NCI-H1417 (cell line): ENCODE results near the gene GPR32.
"Not testable (repeated sequence)": the region's sequence is repeated elsewhere in the genome, so short reads cannot be mapped to it uniquely, and the experiment has no call there.

Experiments used
- DNase-seq, 3 experiments: peaks; one replicate each; lab custom pipeline; 2025; lab: John Stamatoyannopoulos, UW

The GPR32 gene

DNA sequence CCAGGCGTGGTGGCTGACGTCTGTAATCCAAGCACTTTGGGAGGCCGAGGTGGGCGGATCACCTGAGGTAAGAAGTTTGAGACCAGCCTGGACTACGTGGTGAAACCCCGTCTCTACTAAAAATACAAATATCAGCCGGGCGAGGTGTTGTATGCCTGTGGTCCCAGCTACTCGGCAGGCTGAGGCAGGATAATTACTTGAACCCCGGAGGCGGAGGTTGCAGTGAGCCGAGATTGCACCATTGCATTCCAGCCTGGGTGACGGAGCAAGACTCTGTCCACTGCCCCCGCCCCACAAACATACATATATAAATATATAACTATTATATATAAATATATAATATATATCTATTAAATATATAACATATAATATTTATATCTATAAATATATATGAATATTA lies 23.1 kb upstream of the GPR32 start:
- not testable (repeated sequence) for DNase-seq

DNA sequence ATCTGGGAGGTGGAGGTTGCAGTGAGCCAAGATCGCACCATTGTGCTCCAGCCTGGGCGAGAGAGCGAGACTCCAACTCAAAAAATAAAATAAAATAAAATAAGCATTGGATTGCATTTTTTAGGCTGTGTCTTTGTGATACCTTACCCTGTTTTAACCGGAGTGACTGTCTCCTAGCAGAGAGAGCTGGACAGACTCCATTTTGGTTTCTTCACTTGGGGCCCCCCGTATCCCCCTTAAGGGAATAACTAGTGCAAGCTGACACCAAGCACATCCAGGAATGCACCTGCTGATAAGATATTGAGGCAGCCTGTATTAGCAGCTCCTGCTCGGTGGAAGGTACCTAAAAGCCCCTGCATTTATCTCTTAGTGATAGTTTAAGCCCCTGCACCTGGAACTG lies 20.8 kb upstream of the GPR32 start:
- DNase-seq, result no peak

DNA sequence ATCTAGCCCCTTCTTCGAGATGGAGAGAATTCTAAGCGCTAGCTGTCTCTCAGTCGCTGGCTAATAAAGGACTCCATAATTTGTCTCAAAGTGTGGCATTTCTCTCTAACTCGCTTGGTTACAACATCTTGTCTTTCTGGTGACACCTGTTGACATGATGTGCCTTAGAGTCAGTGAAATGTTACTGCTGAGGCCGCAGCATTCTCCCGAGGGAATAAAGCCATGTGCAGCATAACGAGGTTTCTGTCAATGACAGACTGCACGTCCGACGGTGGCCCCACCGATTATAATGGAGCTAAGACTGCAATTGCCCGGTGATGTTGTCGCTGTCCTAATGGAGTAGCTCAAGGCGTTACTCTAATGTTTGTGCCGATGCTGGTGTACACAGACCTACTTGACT lies 20.3 kb upstream of the GPR32 start:
- DNase-seq, result peak in 1 of 3 experiments; percentile 52

DNA sequence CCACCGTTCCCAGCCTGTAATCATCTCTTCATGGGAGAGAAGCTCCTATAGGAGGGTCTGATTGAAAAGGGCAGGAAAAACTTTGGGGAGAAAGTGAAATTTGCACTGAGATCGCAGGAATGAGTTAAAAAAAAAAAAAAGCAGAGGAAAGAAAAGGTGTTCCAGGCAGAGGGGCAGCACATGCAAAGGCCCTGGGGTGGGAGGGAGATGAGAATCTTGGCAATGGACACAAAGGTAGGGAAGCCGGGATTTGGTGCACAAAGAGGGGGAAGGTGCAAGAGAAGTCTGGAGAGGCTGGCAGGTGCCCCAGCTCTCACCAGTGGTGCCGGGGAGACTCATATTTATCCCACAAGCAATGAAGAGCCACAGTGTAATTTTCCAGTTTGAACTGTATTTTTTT lies 16.4 kb upstream of the GPR32 start:
- no peak for DNase-seq

DNA sequence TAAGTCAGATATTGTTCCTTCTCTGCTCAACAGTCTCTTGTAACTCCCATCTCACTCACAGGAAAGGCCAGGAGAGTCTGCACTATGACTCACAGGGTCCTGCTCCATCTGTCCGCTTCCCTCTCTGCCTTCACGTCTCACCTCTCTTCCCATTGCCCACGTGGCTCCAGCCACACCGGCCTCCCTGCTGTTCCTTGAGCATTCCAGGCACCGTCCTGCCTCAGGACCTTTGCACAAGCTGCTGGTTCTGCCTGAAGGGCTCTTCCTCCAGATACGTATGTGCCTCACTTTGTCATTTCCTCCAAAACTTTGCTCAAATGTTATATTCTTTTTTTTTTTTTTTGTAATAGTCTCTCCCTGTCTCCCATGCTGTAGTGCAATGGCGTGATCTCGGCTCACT lies 14.0 kb upstream of the GPR32 start:
- DNase-seq, result not testable (repeated sequence)

DNA sequence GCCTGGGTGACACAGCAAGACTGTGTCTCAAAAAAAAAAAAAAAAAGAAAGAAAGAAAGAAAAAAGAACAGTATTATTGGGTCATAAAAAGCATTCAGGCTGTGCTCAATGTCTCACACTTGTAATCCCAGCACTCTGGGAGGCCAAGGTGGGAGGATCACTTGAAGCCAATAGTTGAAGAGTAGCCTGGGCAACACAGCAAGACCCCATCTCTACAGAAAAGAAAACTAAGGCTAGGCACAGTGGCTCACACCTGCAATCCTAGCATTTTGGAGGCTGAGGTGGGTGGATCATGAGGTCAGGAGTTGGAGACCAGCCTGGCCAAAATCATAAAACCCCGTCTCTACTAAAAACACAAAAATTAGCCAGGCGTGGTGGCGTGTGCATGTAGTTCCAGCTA lies 12.6 kb upstream of the GPR32 start:
- DNase-seq, result not testable (repeated sequence)

DNA sequence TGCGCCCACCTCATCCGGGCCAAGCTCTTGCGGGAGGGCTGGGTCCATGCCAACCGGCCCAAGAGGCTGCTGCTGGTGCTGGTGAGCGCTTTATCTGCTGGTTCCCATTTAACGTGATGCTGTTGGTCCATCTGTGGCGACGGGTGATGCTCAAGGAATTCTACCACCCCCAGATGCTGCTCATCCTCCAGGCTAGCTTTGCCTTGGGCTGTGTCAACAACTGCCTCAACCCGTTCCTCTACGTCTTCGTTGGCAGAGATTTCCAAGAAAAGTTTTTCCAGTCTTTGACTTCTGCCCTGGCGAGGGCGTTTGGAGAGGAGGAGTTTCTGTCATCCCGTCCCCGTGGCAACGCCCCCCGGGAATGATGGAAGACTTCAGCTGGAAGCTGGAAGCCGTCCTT lies 11.2 kb upstream of the GPR32 start:
- not testable (repeated sequence) for DNase-seq

DNA sequence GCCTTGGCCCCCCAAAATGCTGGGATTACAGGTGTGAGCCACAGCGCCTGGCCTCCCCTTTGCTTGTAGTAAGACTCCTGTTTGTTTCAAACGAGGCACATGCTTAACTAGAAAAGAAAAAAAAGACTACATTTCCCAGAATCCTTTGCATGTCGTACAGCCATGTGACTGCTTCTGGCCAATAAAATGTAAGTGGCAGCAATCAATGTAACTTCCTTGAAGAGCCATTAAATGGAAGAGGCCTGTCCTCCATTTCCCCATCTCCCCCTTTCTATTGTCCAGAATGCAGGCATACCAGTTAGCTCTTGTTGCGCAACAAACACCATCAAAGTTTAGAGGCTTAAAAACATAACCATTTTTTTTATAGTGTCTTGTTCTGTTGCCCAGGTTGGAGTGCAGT lies 10.4 kb upstream of the GPR32 start:
- peak in 2 of 3 experiments; percentile 12 to 22 for DNase-seq

DNA sequence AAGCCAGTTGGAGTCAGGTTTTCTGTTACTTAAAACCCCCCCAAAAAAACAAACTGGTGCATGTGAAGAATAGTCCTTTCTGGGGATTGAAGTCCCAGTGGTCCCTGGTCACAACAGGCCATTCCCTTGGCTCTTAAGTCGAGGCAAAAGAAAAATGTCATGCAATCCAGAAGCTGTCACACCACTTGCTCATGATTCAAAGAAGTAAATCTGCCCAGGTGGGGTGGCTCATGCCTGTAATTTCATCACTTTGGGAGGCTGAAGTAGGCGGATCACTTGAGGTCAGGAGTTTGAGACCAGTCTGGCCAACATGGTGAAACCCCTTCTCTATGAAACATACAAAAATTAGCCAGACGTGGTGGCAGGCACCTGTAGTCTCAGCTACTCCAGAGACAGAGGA lies 8.8 kb upstream of the GPR32 start:
- DNase-seq, result not testable (repeated sequence)

DNA sequence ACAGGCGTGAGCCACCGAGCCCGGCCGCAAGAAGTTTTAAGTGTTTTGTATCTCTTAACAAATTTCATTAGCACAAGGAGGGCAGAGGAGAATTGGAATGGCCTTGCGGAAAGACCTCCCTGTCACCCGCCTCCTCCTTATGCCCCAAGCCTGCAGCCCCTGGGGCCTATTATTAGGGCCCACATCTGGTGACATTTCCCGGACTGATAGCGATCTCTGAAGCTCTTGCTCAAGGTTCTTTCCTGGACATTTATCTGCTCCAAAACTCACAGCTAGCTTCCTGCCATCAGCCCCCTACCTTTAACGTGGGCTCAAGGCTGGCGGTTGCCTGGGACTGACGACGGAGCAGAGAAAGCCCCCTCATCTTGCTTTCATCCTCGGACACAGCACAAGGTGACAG lies 6.7 kb upstream of the GPR32 start:
- DNase-seq, result not testable (repeated sequence)

DNA sequence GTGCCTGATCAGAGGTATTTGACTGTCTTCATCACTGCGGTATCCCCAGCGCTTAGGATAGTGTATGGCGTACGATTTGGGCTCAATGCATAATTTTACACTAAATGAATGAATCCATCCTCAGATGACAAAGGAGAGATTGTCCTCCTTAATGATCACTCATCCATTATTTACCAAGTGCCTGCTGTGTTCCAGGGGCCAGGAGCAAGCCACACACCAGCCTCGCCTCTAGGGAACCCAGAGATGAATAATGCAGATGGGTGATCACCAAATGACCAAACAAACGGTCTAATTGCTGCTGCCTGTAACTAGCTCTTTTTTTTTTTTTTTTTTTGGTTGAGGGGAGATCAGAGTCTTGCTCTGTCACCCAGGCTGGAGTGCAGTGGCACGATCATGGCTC lies 5.9 kb upstream of the GPR32 start:
- DNase-seq, result peak in 1 of 3 experiments; percentile 41

DNA sequence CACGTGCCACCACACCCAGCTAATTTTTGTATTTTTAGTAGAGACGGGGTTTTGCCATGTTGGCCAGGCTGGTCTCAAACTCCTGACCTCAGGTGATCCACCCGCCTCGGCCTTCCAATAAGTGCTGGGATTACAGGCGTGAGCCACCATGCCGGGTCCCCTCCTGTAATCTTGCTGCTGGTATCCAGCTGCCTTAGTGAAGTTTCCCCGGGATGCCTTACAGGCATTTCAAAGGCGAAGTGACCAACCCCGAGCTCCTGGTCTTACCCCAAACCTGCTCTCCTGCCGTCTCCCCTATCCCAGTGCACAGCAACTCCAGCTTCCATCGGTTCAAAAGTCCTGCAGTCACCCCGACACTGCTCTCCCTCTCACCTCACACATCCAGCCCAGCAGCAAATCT lies 3.5 kb upstream of the GPR32 start:
- DNase-seq, result not testable (repeated sequence)

DNA sequence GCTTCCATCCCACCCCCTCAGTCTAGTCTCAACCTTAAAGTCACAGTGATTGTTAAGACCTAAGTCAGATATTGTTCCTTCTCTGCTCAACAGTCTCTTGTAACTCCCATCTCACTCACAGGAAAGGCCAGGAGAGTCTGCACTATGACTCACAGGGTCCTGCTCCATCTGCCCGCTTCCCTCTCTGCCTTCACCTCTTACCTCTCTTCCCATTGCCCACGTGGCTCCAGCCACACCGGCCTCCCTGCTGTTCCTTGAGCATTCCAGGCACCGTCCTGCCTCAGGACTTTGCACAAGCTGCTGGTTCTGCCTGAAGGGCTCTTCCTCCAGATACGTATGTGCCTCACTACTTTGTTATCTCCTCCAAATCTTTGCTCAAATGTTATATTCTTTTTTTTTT lies 3.0 kb upstream of the GPR32 start:
- DNase-seq, result not testable (repeated sequence)

DNA sequence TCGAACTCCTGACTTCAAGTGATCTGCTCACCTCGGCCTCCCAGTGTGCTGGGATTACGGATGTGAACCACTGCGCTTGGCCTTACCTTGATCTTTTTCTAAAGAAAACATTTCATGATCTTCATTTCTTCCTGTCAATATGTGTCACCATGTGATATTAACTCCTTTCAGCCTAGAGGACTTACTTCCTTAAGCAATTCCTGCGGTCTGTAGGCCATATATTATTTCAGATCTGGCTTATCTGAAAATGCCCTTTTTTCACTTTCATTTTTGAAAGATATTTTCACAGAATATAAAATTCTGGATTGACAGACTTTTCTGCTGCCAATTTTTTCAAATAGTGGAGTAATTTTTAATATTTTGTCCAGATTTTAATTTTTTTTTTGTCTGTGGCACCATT lies 2.0 kb upstream of the GPR32 start:
- no peak for DNase-seq

DNA sequence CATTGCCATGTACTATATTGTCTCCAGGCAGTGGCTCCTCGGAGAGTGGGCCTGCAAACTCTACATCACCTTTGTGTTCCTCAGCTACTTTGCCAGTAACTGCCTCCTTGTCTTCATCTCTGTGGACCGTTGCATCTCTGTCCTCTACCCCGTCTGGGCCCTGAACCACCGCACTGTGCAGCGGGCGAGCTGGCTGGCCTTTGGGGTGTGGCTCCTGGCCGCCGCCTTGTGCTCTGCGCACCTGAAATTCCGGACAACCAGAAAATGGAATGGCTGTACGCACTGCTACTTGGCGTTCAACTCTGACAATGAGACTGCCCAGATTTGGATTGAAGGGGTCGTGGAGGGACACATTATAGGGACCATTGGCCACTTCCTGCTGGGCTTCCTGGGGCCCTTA lies 624 bp downstream of the GPR32 start:
- DNase-seq, result no peak

DNA sequence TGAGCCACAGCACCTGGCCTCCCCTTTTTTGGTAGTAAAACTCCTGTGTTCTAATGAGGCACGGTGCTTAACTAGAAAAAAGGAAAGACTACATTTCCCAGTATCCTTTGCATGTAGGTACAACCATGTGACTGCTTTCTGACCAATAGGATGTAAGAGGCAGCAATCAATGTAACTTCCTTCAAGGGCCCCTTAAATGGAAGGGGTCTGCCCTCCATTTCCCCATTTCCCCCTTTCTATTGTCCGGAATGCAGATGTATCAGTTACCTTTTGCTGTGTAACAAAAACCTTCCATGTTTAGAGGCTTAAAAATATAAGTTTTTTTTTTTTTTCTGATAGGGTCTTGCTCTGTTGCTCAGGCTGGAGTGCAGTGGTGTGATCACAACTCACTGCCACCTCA lies 2.2 kb downstream of the GPR32 start:
- peak in 1 of 3 experiments; percentile 8 for DNase-seq

DNA sequence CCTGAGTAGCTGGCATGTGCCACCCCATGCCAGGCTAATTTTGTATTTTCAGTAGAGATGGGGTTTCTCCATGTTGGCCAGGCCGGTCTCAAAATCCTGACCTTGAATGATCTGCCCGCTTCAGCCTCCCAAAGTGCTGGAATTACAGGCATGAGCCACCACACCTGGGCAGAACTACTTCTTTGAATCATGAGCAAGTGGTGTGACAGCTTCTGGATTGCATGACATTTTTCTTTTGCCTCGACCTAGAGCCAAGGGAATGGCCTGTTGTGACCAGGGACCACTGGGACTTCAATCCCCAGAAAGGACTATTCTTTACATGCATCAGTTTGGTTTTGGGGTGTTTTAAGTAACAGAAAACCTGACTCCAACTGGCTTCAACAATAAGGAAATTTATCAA lies 2.6 kb downstream of the GPR32 start:
- not testable (repeated sequence) for DNase-seq

DNA sequence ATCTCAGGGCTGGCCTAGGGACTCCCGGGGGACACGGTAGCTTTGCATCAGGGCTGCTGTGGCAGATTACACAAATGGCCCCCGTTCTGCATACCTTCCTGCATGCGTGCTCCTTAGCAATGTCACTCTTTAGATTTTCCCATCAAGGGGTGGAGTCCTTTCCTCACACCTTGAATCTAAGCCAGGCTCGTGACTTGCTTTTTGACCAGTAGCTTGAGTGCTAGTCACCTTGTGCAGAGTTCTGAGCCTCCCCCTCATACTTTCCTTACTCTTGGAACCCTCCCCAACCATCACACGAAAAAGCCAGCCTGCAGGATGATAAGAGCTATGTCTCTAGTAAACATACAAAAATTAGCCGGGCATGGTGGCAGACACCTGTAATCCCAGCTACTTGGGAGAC lies 3.2 kb downstream of the GPR32 start:
- DNase-seq, result not testable (repeated sequence)

DNA sequence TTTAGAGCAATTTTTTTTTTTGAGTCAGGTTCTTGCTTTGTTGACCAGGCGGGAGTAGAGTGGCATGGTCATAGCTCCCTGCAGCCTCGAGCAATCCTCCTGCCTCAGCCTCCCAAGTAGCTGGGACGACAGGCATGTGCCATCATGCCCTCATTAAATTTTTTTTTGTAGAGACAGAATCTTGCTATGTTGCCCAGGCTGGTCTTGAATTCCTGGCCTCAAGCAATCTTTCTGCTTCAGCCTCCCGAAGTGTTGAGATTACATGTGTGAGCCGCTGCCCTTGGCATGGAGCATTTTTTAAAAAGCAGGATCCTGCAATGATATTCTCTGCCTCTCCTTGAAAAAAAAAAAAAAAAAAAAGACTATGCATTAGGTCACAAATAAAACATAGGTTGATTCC lies 5.9 kb downstream of the GPR32 start:
- no peak for DNase-seq

DNA sequence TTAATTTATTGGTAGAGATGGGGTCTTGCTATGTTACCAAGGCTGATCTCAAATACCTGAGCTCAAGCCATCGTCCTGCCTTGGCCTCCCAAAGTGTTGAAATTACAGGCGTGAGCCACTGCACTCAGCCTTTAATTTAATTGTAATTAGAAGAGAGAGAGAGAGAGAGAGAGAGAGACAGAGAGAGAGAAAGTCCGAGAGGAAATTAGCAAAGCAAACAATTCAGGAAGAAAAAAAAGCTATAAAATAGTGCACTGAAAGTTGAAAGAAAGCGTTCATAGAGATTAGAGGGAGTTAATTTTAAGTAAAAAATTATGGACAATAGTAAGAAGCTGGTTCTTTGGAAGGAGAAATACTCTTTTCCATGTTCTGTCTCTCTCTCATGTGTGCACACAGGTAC lies 7.0 kb downstream of the GPR32 start:
- DNase-seq, result no peak

DNA sequence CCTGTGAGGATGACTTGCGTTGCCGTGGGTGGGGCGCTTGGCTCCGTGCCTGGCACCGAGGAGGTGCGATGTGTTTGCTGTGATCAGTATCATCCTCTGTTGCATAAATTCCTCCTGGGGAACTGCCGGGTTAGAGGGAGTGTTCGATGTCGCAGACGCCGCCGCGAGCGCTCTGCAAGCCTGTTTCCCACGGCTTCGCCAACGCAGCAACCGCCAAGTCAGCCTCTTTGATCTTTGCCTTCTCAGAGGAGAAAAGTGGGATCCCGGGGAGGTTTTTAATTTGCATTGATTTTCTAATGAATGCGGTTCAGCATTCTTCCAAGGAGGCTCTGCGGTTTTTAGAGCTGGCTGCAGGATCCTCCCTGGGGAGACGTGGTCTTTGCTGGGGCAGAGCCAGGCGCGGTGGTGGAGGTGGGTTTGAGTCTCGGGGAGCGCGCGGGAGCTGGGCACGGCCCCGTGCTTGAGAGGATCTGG lies 7.6 kb downstream of the GPR32 start:
- DNase-seq, result peak in 1 of 3 experiments; percentile 32

DNA sequence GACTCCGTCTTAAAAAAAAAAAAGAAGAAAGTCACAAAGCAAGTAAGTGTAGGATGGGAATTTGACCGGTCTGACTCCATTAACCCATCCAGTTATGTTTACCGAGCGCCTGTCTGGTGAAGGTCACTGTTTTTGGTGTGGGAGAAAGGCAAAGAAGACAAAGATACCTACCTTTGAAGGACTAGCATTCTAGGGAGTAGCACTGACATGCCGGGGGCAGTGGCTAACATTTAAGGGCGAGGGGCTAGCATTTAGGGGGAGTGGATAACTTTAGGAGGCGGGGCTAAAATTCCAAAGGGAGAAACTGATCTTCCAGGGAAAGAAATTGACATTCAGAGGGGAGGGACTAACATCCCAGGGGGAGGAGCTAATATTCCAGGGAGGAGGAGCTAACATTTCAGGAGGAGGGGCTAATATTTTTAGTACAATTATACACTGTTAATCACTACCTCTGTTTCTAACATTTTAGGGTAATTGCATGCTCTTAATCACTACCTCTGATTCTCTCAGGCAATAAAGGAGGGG lies 8.7 kb downstream of the GPR32 start:
- DNase-seq, result peak in 1 of 3 experiments; percentile 31

DNA sequence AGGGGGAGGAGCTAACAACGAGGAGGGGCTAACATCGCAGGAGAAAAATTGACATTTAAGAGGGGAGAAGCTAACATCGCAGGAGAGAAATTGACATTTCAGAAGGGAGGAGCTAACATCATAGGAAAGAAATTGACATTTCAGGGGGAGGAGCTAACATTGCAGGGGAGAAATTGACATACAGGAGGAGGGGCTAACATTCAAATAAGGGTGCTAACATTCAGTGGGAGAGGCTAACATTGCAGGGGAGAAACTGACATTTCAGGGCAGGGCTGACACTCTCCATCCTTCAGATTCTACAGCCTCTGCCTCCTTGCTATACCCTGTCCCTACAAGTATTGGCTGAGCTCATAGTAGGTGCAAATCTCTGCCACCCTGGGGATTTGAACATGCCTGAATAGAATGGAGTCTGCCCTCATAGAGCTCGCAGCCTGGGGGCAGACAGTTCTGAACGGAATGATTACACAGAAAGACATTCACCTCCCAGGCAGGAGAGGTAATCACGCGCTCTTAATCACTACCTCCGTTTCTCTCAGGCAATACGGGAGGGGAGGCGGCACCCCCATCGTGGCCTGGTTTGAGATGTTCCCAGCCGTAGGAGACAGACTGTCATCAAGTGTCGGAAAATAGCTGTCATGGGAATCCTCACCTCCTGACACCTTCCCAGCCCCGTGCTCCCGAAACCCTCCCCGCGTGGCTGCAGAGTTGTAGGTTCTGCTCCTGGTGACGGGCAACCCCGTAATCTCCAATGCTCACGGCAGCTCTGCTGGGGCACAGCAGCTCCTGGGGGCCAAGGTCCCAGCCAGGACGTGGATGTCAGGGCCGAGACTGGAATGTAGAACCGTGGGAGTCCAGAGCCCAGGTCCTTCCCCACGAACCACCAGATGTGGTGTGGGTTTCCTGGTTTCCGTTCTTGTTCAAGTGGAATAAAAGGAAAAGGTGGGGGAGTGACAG lies 9.5 kb downstream of the GPR32 start:
- peak in 2 of 3 experiments; percentile 8 to 53 for DNase-seq
